SKM-1 (cell line): ENCODE measurements around the gene EEIG2.
"Not testable (repeated sequence)": the region's sequence is repeated elsewhere in the genome, so short reads cannot be mapped to it uniquely, and the experiment has no call there.

Source experiments
- DNase-seq: peaks from one replicate; lab custom pipeline; 2025; ENCODE audit not compliant: unreplicated experiment; lab: John Stamatoyannopoulos, UW

EEIG2 gene

GRCh38 chr1:108541861-108542260 lies 18.0 kb upstream of the EEIG2 start:
- DNase-seq = no peak

GRCh38 chr1:108547493-108547892 lies 12.4 kb upstream of the EEIG2 start:
- not testable (repeated sequence) for DNase-seq

GRCh38 chr1:108551137-108551862 lies 8.6 kb upstream of the EEIG2 start:
- DNase-seq = no peak

GRCh38 chr1:108553905-108554304 lies 6.0 kb upstream of the EEIG2 start:
- no peak for DNase-seq

GRCh38 chr1:108554682-108555427 lies 5.0 kb upstream of the EEIG2 start:
- DNase-seq = no peak

GRCh38 chr1:108556066-108556465 lies 3.8 kb upstream of the EEIG2 start:
- no peak for DNase-seq

GRCh38 chr1:108556499-108556898 lies 3.4 kb upstream of the EEIG2 start:
- DNase-seq = no peak

GRCh38 chr1:108557296-108557695 lies 2.6 kb upstream of the EEIG2 start:
- no peak for DNase-seq

- DNase-seq = no peak
These were observed 431 bp downstream of the EEIG2 start for GRCh38 chr1:108560189-108560873.

- DNase-seq = peak; percentile 55
These were observed 1.1 kb downstream of the EEIG2 start for GRCh38 chr1:108560874-108561459.

GRCh38 chr1:108561689-108562326 lies 1.9 kb downstream of the EEIG2 start:
- peak; percentile 9 for DNase-seq

GRCh38 chr1:108563808-108564207 lies 3.9 kb downstream of the EEIG2 start:
- no peak for DNase-seq

GRCh38 chr1:108565081-108565480 lies 5.2 kb downstream of the EEIG2 start:
- no peak for DNase-seq

GRCh38 chr1:108565512-108565911 lies 5.6 kb downstream of the EEIG2 start:
- no peak for DNase-seq

GRCh38 chr1:108568589-108568988 lies 8.7 kb downstream of the EEIG2 start:
- no peak for DNase-seq

GRCh38 chr1:108569097-108569728 lies 9.3 kb downstream of the EEIG2 start:
- DNase-seq = no peak

GRCh38 chr1:108570128-108570527 lies 10.2 kb downstream of the EEIG2 start:
- DNase-seq = peak; percentile 46

GRCh38 chr1:108570998-108571401 lies 11.1 kb downstream of the EEIG2 start:
- DNase-seq = no peak

- DNase-seq = no peak
These were observed 12.3 kb downstream of the EEIG2 start for GRCh38 chr1:108572182-108572581.

- DNase-seq = no peak
These were observed 13.3 kb downstream of the EEIG2 start for GRCh38 chr1:108573183-108573582.

- no peak for DNase-seq
These were observed 14.1 kb downstream of the EEIG2 start for GRCh38 chr1:108574008-108574407.
